ENCODE data around the gene TSPAN31.

DNA sequence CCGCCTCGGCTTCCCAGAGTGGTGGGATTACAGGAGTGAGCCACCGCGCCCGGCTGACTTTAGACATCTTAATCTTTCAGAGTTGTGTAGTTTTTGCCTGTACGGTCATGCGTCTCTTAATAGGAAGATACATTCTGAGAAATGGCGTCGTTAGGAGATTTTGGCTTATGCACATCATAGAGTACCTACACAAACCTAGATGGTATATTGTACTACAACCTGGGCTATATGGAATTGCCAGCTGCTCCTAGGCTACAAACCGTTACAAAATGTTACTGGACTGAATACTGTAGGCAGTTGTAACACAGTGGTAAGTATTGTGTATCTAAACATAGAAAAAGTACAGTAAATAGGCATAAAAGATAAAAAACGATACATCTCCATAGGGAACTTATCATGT lies 39.0 kb downstream of the TSPAN31 start:
- TF ChIP-seq PATZ1 (CRISPR knock-in tag; IDR thresholded peaks at IDR 0.05; ENCODE audit: borderline replicate concordance) (no peak), OSR1 (CRISPR knock-in tag; IDR thresholded peaks at IDR 0.05) (no peak), ZNF70 (CRISPR knock-in tag; IDR thresholded peaks at IDR 0.05) (no peak), BACH2 (CRISPR knock-in tag; IDR thresholded peaks at IDR 0.05; ENCODE audit: borderline replicate concordance) (no peak), GLIS3 (CRISPR knock-in tag; IDR thresholded peaks at IDR 0.05) (no peak)

All from SK-N-SH treated with all-trans-retinoic acid at 6 μM for 48 hours (cell line).